Bronchial epithelial cell (primary cell): ENCODE data around the gene SRBD1. TPM values are rescaled to one million over a fixed set of nuclear protein-coding genes. Genes with fewer than 3 reads are reported as not detected.

ENCODE experiments used
- DNase-seq: peaks from one replicate; pipeline ENCODE4 v3.0.0-alpha.2; 2010; ENCODE audit warnings: low read depth
- FAIRE-seq: peaks from 2 replicates; lab custom pipeline; 2011; peaks lifted over from hg19 to GRCh38; lab: Jason Lieb, UNC
- H3K27me3 ChIP-seq: 2 replicates; pipeline ENCODE4 v1.5.1; 2011; ENCODE audit warnings: low read length; ENCODE audit not compliant: control insufficient read depth, insufficient read depth
- H3K36me3 ChIP-seq: 2 replicates; pipeline ENCODE4 v1.5.1; 2011; ENCODE audit warnings: low read length; ENCODE audit not compliant: control insufficient read depth, insufficient read depth
- H3K4me3 ChIP-seq: 2 replicates; pipeline ENCODE4 v1.5.1; 2011; ENCODE audit warnings: mild to moderate bottlenecking, low read depth, low read length, control low read depth
- CTCF ChIP-seq: IDR thresholded peaks from 2 replicates; pipeline ENCODE4 v1.5.1; 2011; ENCODE audit warnings: mild to moderate bottlenecking, moderate library complexity, low read length, control low read depth, inconsistent platforms; ENCODE audit not compliant: insufficient read depth, severe bottlenecking
- total RNA-seq: library from RNA; depleted of rRNA; stranded (reverse); fragments of >200 nt; gene quantifications from 2 replicates; pipeline ENCODE4 v1.2.1, GENCODE V29; 2014

SRBD1 gene
- total RNA-seq, 1 donor from 2014 or later = 12.9 TPM

GRCh38 chr2:45616658-45617411, 5.8 kb upstream of the SRBD1 start:
- Histone ChIP-seq H3K36me3 (no peaks in the 10 kb centered on the region), H3K4me3 (no peak overlapping the region), H3K27me3 (no peaks in the 10 kb centered on the region)
- peak; percentile 91 for DNase-seq
- no peak for FAIRE-seq
- TF ChIP-seq CTCF = no peak

GRCh38 chr2:45614871-45615415, 3.9 kb upstream of the SRBD1 start:
- DNase-seq = no peak
- H3K27me3 ChIP-seq = no peaks in the 10 kb centered on the region
- no peak for FAIRE-seq
- no peak for TF ChIP-seq CTCF
- no peak overlapping the region for H3K4me3 ChIP-seq
- H3K36me3 ChIP-seq = no peaks in the 10 kb centered on the region

GRCh38 chr2:45614330-45614729, 3.3 kb upstream of the SRBD1 start:
- no peak for TF ChIP-seq CTCF
- no peaks in the 10 kb centered on the region for H3K36me3 ChIP-seq
- no peak for DNase-seq
- no peak overlapping the region for H3K4me3 ChIP-seq
- FAIRE-seq = no peak
- no peaks in the 10 kb centered on the region for H3K27me3 ChIP-seq

GRCh38 chr2:45612731-45613130, 1.7 kb upstream of the SRBD1 start:
- FAIRE-seq = no peak
- no peak for TF ChIP-seq CTCF
- DNase-seq = peak; percentile 61
- no peak overlapping the region for H3K4me3 ChIP-seq
- no peaks in the 10 kb centered on the region for H3K36me3 ChIP-seq
- H3K27me3 ChIP-seq = no peaks in the 10 kb centered on the region

GRCh38 chr2:45612285-45612684, 1.2 kb upstream of the SRBD1 start:
- no peak for FAIRE-seq
- no peaks in the 10 kb centered on the region for H3K36me3 ChIP-seq

More at GRCh38 chr2:45612285-45612684, 1.2 kb upstream of the SRBD1 start:
- Histone ChIP-seq H3K4me3 (no peak overlapping the region), H3K27me3 (no peaks in the 10 kb centered on the region)
- DNase-seq = peak; percentile 73
- TF ChIP-seq CTCF = no peak
